T-helper 2 cell (primary cell): ENCODE measurements around the gene ERVK3-1.

Experiments used
- DNase-seq, 5 experiments: peaks; one replicate each; pipeline versions ENCODE4 v3.0.0 to v3.0.0-alpha.2; 2012 to 2022

Gene ERVK3-1

GRCh38 chr19:58305932-58306323 is 751 bp downstream of the ERVK3-1 start:
- DNase-seq = peak in 1 of 5 experiments; percentile 36

- no peak for DNase-seq
These were observed 2.6 kb downstream of the ERVK3-1 start for GRCh38 chr19:58307736-58308135.

GRCh38 chr19:58310685-58311084 is 5.5 kb downstream of the ERVK3-1 start:
- peak in 1 of 5 experiments; percentile 8 for DNase-seq

GRCh38 chr19:58311345-58311865 is 6.2 kb downstream of the ERVK3-1 start:
- no peak for DNase-seq

GRCh38 chr19:58315580-58315979 is 10.4 kb downstream of the ERVK3-1 start:
- no peak for DNase-seq

- peak in 1 of 5 experiments; percentile 27 for DNase-seq
These were observed 12.4 kb downstream of the ERVK3-1 start for GRCh38 chr19:58317476-58318072.

GRCh38 chr19:58318297-58318696 is 13.1 kb downstream of the ERVK3-1 start:
- no peak for DNase-seq

GRCh38 chr19:58319241-58319640 is 14.1 kb downstream of the ERVK3-1 start:
- DNase-seq = no peak

- DNase-seq = peak in 1 of 5 experiments; percentile 27
These were observed 20.3 kb downstream of the ERVK3-1 start for GRCh38 chr19:58325311-58326022.

GRCh38 chr19:58326501-58326913 is 21.3 kb downstream of the ERVK3-1 start:
- DNase-seq = no peak

- peak; percentile 64 to 91 (median 82) for DNase-seq
These were observed 21.9 kb downstream of the ERVK3-1 start, which contains the start of gene ZSCAN22 for GRCh38 chr19:58326914-58327726. TSS of gene ZSCAN22 (plus strand) at chr19:58326994. CDS start at chr19:58334803, 7,809 bp downstream.

- DNase-seq = no peak
These were observed 23.8 kb downstream of the ERVK3-1 start for GRCh38 chr19:58328999-58329398.

GRCh38 chr19:58330458-58330857 is 25.3 kb downstream of the ERVK3-1 start:
- no peak for DNase-seq

- no peak for DNase-seq
These were observed 27.5 kb downstream of the ERVK3-1 start for GRCh38 chr19:58332697-58333096.

- DNase-seq = no peak
These were observed 29.6 kb downstream of the ERVK3-1 start for GRCh38 chr19:58334691-58335249.

GRCh38 chr19:58335630-58336029 is 30.5 kb downstream of the ERVK3-1 start:
- DNase-seq = no peak

- no peak for DNase-seq
These were observed 31.0 kb downstream of the ERVK3-1 start for GRCh38 chr19:58336216-58336615.

GRCh38 chr19:58336820-58337219 is 31.6 kb downstream of the ERVK3-1 start:
- no peak for DNase-seq

- no peak for DNase-seq
These were observed 33.2 kb downstream of the ERVK3-1 start for GRCh38 chr19:58338336-58338735.

GRCh38 chr19:58338825-58339558 is 33.8 kb downstream of the ERVK3-1 start:
- no peak for DNase-seq

GRCh38 chr19:58345558-58345957 is 40.4 kb downstream of the ERVK3-1 start:
- no peak for DNase-seq
